Measurements from ENCODE around the gene YAF2.
"Not testable (repeated sequence)": the region's sequence is repeated elsewhere in the genome, so short reads cannot be mapped to it uniquely, and the experiment has no call there.

DNA sequence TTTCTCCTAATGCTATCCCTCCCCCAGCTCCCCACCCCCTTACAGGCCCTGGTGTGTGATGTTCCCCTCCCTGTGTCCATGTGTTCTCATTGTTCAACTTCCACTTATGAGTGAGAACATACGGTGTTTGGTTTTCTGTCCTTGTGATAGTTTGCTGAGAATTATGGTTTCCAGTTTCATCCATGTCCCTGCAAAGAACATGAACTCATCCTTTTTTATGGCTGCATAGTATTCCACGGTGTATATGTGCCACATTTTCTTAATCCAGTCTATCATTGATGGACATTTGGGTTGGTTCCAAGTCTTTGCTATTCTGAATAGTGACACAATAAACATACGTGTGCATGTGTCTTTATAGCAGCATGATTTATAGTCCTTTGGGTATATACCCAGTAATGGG is 11.0 kb upstream of the YAF2 start:
- TF ChIP-seq CTCF (IDR thresholded peaks at IDR 0.05); ZFX (IDR thresholded peaks at IDR 0.05; ENCODE audit: borderline replicate concordance): not testable (repeated sequence)
